Naive thymus-derived CD4-positive, alpha-beta T cell (primary cell): Measurements from ENCODE around the gene NAV3. TPM values are rescaled to one million over a fixed set of nuclear protein-coding genes. Genes with fewer than 3 reads are reported as not detected.

Source experiments
- ATAC-seq: fragments of 150-1000 bp; cut with Tn5 transposase; 2 replicates; pipeline ENCODE4 v1.10.0; 2021; ENCODE audit warnings: mild to moderate bottlenecking, moderate library complexity
- CTCF ChIA-PET: fragments of 350-600 bp; sonication (Branson Sonifier 250); formaldehyde crosslinking; loops from one replicate; lab custom pipeline; 2021; ENCODE audit warnings: antibody characterized with exemption; lab: Charles Lee
- POLR2A ChIA-PET: fragments of 350-600 bp; sonication (Branson Sonifier 250); formaldehyde crosslinking; loops from one replicate; lab custom pipeline; 2021; ENCODE audit warnings: antibody characterized with exemption, inconsistent platforms; lab: Charles Lee
- DNase-seq, 9 donors: peaks; one replicate each; pipeline versions ENCODE4 v3.0.0 to v3.0.0-alpha.2; 2020 to 2022; ENCODE audit warnings: mixed read lengths in 1 of 9
- H3K27ac ChIP-seq: one replicate; pipeline ENCODE4 v1.7.0; 2013; ENCODE audit warnings: mild to moderate bottlenecking, low read depth, low read length, moderate library complexity
- H3K27me3 ChIP-seq, 2 donors: one replicate each; pipeline ENCODE4 v1.7.0; 2013; ENCODE audit warnings: low read length in 2 of 2, mild to moderate bottlenecking in 2 of 2, moderate library complexity in 2 of 2; ENCODE audit not compliant: control insufficient read depth in 2 of 2, insufficient read depth in 2 of 2
- H3K36me3 ChIP-seq, 3 experiments: 1 replicate in 2 of 3; 2 replicates in 1 of 3; pipeline ENCODE4 v1.7.0; 2013; ENCODE audit warnings: low read length in 3 of 3, mild to moderate bottlenecking in 3 of 3, moderate library complexity in 1 of 3; ENCODE audit not compliant: insufficient read depth in 3 of 3, control insufficient read depth in 2 of 3
- H3K4me1 ChIP-seq, 2 donors: one replicate each; pipeline ENCODE4 v1.7.0; 2013; ENCODE audit warnings: low read length in 2 of 2, mild to moderate bottlenecking in 2 of 2, moderate library complexity in 1 of 2; ENCODE audit not compliant: control insufficient read depth in 2 of 2, insufficient read depth in 2 of 2
- H3K4me3 ChIP-seq: 2 replicates; pipeline ENCODE4 v1.7.0; 2013; ENCODE audit warnings: mild to moderate bottlenecking, low read length
- H3K9me3 ChIP-seq, 3 experiments: 1 replicate in 2 of 3; 2 replicates in 1 of 3; pipeline ENCODE4 v1.7.0; 2013; ENCODE audit warnings: low read length in 3 of 3; ENCODE audit not compliant: control insufficient read depth in 2 of 3
- H3K27ac Mint-ChIP-seq, 9 donors: one replicate each; pipeline ENCODE4 v1.8.0; 2020 to 2022; ENCODE audit warnings: mixed read lengths in 9 of 9, mild to moderate bottlenecking in 8 of 9, moderate library complexity in 5 of 9, inconsistent platforms in 2 of 9
- H3K27me3 Mint-ChIP-seq, 5 donors: one replicate each; pipeline ENCODE4 v1.8.0; 2021 to 2022; ENCODE audit warnings: mixed read lengths in 5 of 5, mild to moderate bottlenecking in 1 of 5
- H3K36me3 Mint-ChIP-seq, 5 donors: one replicate each; pipeline ENCODE4 v1.8.0; 2020 to 2022; ENCODE audit warnings: mixed read lengths in 5 of 5, mild to moderate bottlenecking in 3 of 5, inconsistent platforms in 1 of 5
- H3K4me1 Mint-ChIP-seq, 7 donors: one replicate each; pipeline ENCODE4 v1.8.0; 2020 to 2022; ENCODE audit warnings: mixed read lengths in 7 of 7, mild to moderate bottlenecking in 3 of 7, inconsistent platforms in 1 of 7
- H3K4me3 Mint-ChIP-seq, 10 donors: one replicate each; pipeline ENCODE4 v1.8.0; 2020 to 2022; ENCODE audit warnings: mild to moderate bottlenecking in 10 of 10, mixed read lengths in 10 of 10, moderate library complexity in 6 of 10, inconsistent platforms in 2 of 10
- H3K9me3 Mint-ChIP-seq, 11 donors: one replicate each; pipeline ENCODE4 v1.8.0; 2020 to 2022; ENCODE audit warnings: mixed read lengths in 11 of 11, mild to moderate bottlenecking in 4 of 11, inconsistent platforms in 1 of 11, moderate library complexity in 1 of 11
- intact Hi-C, 2 donors: fragments of 100-400 bp; cut with micrococcal nuclease; formaldehyde crosslinking; loops; one replicate each; pipeline ENCODE4 v1.15.1; 2023
- polyA plus RNA-seq, 2 donors: library from polyadenylated mRNA; unstranded; fragments of 300-500 nt; fragmentation: Illumina TruSeq; gene quantifications; one replicate each; pipeline ENCODE4 v1.2.3, GENCODE V29; 2021
- total RNA-seq, 6 experiments: library from RNA in 5 of 6; stranded (reverse) in 5 of 6; gene quantifications; 1 replicate in 5 of 6; 2 replicates in 1 of 6; pipeline ENCODE4 v1.2.3 and lab custom pipeline; 2021 to 2026

The NAV3 gene
- total and polyA plus RNA-seq, 7 experiments from 2014 or later, result not detected

GRCh38 chr12:77932216-77932615 is 101.5 kb downstream of the NAV3 start:
- peaks cover 0 to 1% (median 0%) of the 10 kb centered on the region in 7 donors for H3K4me1 Mint-ChIP-seq
- H3K27ac ChIP-seq, result no peak overlapping the region
- CTCF ChIA-PET, result no interaction called here
- ATAC-seq (no peak), DNase-seq (no peak)
- no peak overlapping the region for H3K4me3 Mint-ChIP-seq
- H3K36me3 Mint-ChIP-seq, result no peaks in the 10 kb centered on the region
- no peak overlapping the region for H3K4me3 ChIP-seq
- POLR2A ChIA-PET, result no interaction called here
- intact Hi-C loops, result no loop called here
- H3K4me1 ChIP-seq, result no peaks in the 10 kb centered on the region
- H3K9me3 ChIP-seq, result no peaks in the 10 kb centered on the region
- H3K36me3 ChIP-seq, result no peaks in the 10 kb centered on the region
- no peaks in the 10 kb centered on the region for H3K27me3 ChIP-seq
- H3K27me3 Mint-ChIP-seq, result no peaks in the 10 kb centered on the region
- no peak overlapping the region for H3K27ac Mint-ChIP-seq
- peaks cover 0 to 16% (median 3%) of the 10 kb centered on the region in 11 donors for H3K9me3 Mint-ChIP-seq

GRCh38 chr12:77938301-77938700 is 107.6 kb downstream of the NAV3 start:
- Histone ChIP-seq H3K4me3 (no peak overlapping the region), H3K27ac (no peak overlapping the region), H3K36me3 (no peaks in the 10 kb centered on the region), H3K9me3 (no peaks in the 10 kb centered on the region), H3K4me1 (no peaks in the 10 kb centered on the region), H3K27me3 (no peaks in the 10 kb centered on the region)
- Mint-ChIP-seq H3K27ac (no peak overlapping the region), H3K4me3 (no peak overlapping the region), H3K4me1 (peaks cover 0 to 3% (median 0%) of the 10 kb centered on the region in 7 donors), H3K9me3 (peaks cover 0 to 16% (median 0%) of the 10 kb centered on the region in 11 donors), H3K36me3 (no peaks in the 10 kb centered on the region), H3K27me3 (no peaks in the 10 kb centered on the region)
- intact Hi-C loops, result no loop called here
- ChIA-PET CTCF (no interaction called here), POLR2A (no interaction called here)
- ATAC-seq (no peak), DNase-seq (no peak)

- H3K27ac ChIP-seq, result no peak overlapping the region
- Mint-ChIP-seq H3K4me1 (peaks cover 0 to 3% (median 0%) of the 10 kb centered on the region in 7 donors), H3K27ac (no peak overlapping the region), H3K27me3 (no peaks in the 10 kb centered on the region), H3K36me3 (no peaks in the 10 kb centered on the region), H3K4me3 (no peak overlapping the region), H3K9me3 (peaks cover 0 to 24% (median 0%) of the 10 kb centered on the region in 11 donors)
- no peak for ATAC-seq
- no peaks in the 10 kb centered on the region for H3K9me3 ChIP-seq
- DNase-seq, result no peak
- no peaks in the 10 kb centered on the region for H3K36me3 ChIP-seq
- H3K4me1 ChIP-seq, result no peaks in the 10 kb centered on the region
- ChIA-PET POLR2A (no interaction called here), CTCF (no interaction called here)
- H3K4me3 ChIP-seq, result no peak overlapping the region
- intact Hi-C loops, result no loop called here
- H3K27me3 ChIP-seq, result no peaks in the 10 kb centered on the region
These were observed 109.3 kb downstream of the NAV3 start for GRCh38 chr12:77940011-77940423.

DNA sequence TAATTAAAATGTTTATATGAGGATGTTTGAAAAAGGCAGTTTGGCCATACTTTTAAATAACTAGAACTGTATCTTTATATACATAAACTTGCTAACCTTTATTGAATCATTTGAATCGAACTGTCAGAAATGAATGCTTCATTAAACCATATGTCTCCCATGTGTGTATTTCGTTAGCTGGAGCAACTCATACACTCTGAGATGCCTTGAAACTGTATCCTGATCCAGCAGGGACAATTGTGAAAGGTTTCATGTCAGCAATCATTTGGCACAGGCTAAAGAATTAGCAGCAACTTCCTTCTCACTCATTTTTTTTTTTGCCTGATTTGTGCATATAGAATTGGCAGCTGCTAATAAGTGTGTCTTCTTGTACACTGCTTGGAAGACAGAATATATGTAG is 109.9 kb downstream of the NAV3 start:
- Histone ChIP-seq H3K27me3 (no peaks in the 10 kb centered on the region), H3K27ac (no peak overlapping the region), H3K4me1 (no peaks in the 10 kb centered on the region), H3K4me3 (no peak overlapping the region), H3K9me3 (no peaks in the 10 kb centered on the region), H3K36me3 (no peaks in the 10 kb centered on the region)
- ChIA-PET CTCF (no interaction called here), POLR2A (no interaction called here)
- intact Hi-C loops, result no loop called here
- Mint-ChIP-seq H3K36me3 (no peaks in the 10 kb centered on the region), H3K27me3 (no peaks in the 10 kb centered on the region), H3K9me3 (peaks cover 0 to 22% (median 0%) of the 10 kb centered on the region in 11 donors), H3K27ac (no peak overlapping the region), H3K4me3 (no peak overlapping the region), H3K4me1 (peaks cover 0 to 3% (median 0%) of the 10 kb centered on the region in 7 donors)
- no peak for DNase-seq
- ATAC-seq, result no peak

GRCh38 chr12:77941401-77941800 is 110.7 kb downstream of the NAV3 start:
- Histone ChIP-seq H3K36me3 (no peaks in the 10 kb centered on the region), H3K4me3 (no peak overlapping the region), H3K27ac (no peak overlapping the region), H3K9me3 (no peaks in the 10 kb centered on the region), H3K27me3 (no peaks in the 10 kb centered on the region), H3K4me1 (no peaks in the 10 kb centered on the region)
- no peak overlapping the region for H3K4me3 Mint-ChIP-seq
- no peaks in the 10 kb centered on the region for H3K27me3 Mint-ChIP-seq
- ChIA-PET POLR2A (no interaction called here), CTCF (no interaction called here)
- DNase-seq, result no peak
- no peaks in the 10 kb centered on the region for H3K36me3 Mint-ChIP-seq
- peaks cover 0 to 20% (median 0%) of the 10 kb centered on the region in 11 donors for H3K9me3 Mint-ChIP-seq
- H3K4me1 Mint-ChIP-seq, result peaks cover 0 to 2% (median 0%) of the 10 kb centered on the region in 7 donors
- no peak for ATAC-seq
- no peak overlapping the region for H3K27ac Mint-ChIP-seq
- intact Hi-C loops, result no loop called here

DNA sequence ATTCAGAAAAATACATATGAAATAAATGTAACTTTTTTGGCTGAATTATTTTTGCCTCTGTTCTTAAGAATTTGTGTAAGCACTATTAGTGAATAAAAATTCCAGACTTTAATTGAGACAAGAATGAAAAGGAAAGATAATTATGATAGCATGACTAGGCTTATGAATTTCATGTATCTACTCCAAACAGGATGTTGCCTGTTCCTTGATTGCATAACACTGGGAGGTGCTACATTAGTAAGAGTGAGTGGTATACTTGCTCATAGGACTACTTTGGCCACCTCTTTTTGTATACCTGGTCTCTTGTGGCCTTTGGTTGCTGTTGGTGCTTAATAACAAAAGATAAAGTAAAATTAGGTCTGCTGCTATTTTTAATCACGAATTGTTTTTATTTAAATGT is 112.8 kb downstream of the NAV3 start:
- Histone ChIP-seq H3K27me3 (no peaks in the 10 kb centered on the region), H3K4me1 (no peaks in the 10 kb centered on the region), H3K4me3 (no peak overlapping the region), H3K27ac (no peak overlapping the region), H3K9me3 (no peaks in the 10 kb centered on the region), H3K36me3 (no peaks in the 10 kb centered on the region)
- Mint-ChIP-seq H3K27me3 (no peaks in the 10 kb centered on the region), H3K4me3 (no peak overlapping the region), H3K9me3 (peaks cover 0 to 20% (median 0%) of the 10 kb centered on the region in 11 donors), H3K36me3 (no peaks in the 10 kb centered on the region), H3K4me1 (no peaks in the 10 kb centered on the region), H3K27ac (no peak overlapping the region)
- POLR2A ChIA-PET, result no interaction called here
- intact Hi-C loops, result no loop called here
- CTCF ChIA-PET, result no interaction called here
- ATAC-seq (no peak), DNase-seq (no peak)

DNA sequence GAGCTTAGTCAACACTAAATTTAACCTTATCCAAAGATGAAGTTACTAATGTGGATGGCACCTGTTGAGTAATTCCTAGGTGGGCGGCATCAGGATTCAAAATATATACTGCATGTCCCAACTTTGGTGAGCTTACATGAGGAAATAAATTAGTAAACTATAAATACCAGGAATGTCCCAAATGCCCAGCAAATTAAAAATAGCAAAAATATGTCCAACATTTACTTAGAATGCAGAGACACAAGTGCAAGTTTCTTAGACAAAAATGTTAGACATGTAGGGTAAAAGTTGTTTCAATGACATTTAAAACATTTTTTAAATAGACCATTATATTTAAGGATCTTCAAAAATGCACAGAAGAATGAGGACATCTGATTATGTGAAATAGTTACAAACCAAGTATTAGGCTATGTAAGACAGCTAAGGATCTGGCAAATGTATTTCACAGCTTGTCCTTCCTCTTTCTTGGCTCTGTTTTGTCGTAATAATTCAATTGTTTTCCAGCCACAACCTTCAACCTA is 115.9 kb downstream of the NAV3 start:
- Mint-ChIP-seq H3K4me1 (no peaks in the 10 kb centered on the region), H3K36me3 (no peaks in the 10 kb centered on the region), H3K4me3 (no peak overlapping the region), H3K27me3 (no peaks in the 10 kb centered on the region), H3K9me3 (peaks cover 0 to 24% (median 1%) of the 10 kb centered on the region in 11 donors), H3K27ac (no peak overlapping the region)
- intact Hi-C loops, result no loop called here
- Histone ChIP-seq H3K4me3 (no peak overlapping the region), H3K27ac (no peak overlapping the region), H3K36me3 (no peaks in the 10 kb centered on the region), H3K27me3 (no peaks in the 10 kb centered on the region), H3K4me1 (no peaks in the 10 kb centered on the region), H3K9me3 (no peaks in the 10 kb centered on the region)
- no peak for ATAC-seq
- ChIA-PET POLR2A (no interaction called here), CTCF (no interaction called here)
- no peak for DNase-seq
